ENCODE measurements around the gene PKDREJ.

- TF ChIP-seq EP300 (IDR thresholded peaks at IDR 0.05; ENCODE audit: borderline replicate concordance in 1 of 2, low read depth in 1 of 2, low read length in 1 of 2): no peak
- TF ChIP-seq GABPA (IDR thresholded peaks at IDR 0.05; ENCODE audit: low read depth): no peak
- TF ChIP-seq NFIC (IDR thresholded peaks at IDR 0.05; ENCODE audit: borderline replicate concordance): no peak
- no peak for TF ChIP-seq CTCF (IDR thresholded peaks at IDR 0.05)
- TF ChIP-seq FOXM1 (IDR thresholded peaks at IDR 0.05; ENCODE audit: low read depth): no peak
These were observed 11.2 kb downstream of the PKDREJ start for GRCh38 chr22:46251816-46252380.
